HG02798 (cell line): ENCODE data around the gene TRIM64.
"Not testable (repeated sequence)": the region's sequence is repeated elsewhere in the genome, so short reads cannot be mapped to it uniquely, and the experiment has no call there.

Experiments used
- ATAC-seq: cut with Tn5 transposase; IDR thresholded peaks from one replicate; pipeline ENCODE4 v1.9.1; 2021; ENCODE audit warnings: mild to moderate bottlenecking; ENCODE audit not compliant: unreplicated experiment, poor library complexity

The TRIM64 gene

GRCh38 chr11:89965737-89966136 is at the start of gene TRIM64:
Gene TRIM64 (plus strand): TSS chr11:89966037. CDS start chr11:89968504, 2,467 bp downstream.
- not testable (repeated sequence) for ATAC-seq

GRCh38 chr11:89922195-89922660 is 43.6 kb upstream of the TRIM64 start, which contains the start of gene TRIM49D1:
Gene TRIM49D1 (minus strand): TSS chr11:89922245. CDS start chr11:89917710, 4,535 bp downstream.
- no peak for ATAC-seq

GRCh38 chr11:89923764-89924163 is 42.1 kb upstream of the TRIM64 start, which contains the start of gene TRIM49D2:
Gene TRIM49D2 (plus strand): TSS chr11:89924064. CDS start chr11:89926762, 2,698 bp downstream.
- not testable (repeated sequence) for ATAC-seq

- ATAC-seq: not testable (repeated sequence)
These were observed 5.0 kb upstream of the TRIM64 start for GRCh38 chr11:89960833-89961232.
